IMR-90 (cell line): Measurements from ENCODE around the gene CIDEA. TPM values are rescaled to one million over a fixed set of nuclear protein-coding genes. Genes with fewer than 3 reads are reported as not detected.

Experiments
- ATAC-seq: fragments of 200-7000 bp; cut with Tn5 transposase; 2 replicates; pipeline ENCODE4 v1.9.1; 2020; ENCODE audit warnings: low read depth, mild to moderate bottlenecking, moderate library complexity
- BruUV-seq: library from RNA; stranded (reverse); fragments of 400-500 nt; replicated peaks from 2 replicates; lab custom pipeline; 2021; lab: Mats Ljungman, UMichigan
- CTCF ChIA-PET: fragments of 300-600 bp; formaldehyde crosslinking; extraction: SDS; loops from one replicate; lab custom pipeline; 2021; ENCODE audit warnings: antibody characterized with exemption; lab: Yijun Ruan, JAX
- POLR2A ChIA-PET: fragments of 300-600 bp; sonication (Branson Sonifier 250); formaldehyde crosslinking; loops from one replicate; lab custom pipeline; 2022; ENCODE audit warnings: antibody characterized with exemption; ENCODE audit not compliant: unreplicated experiment; lab: Charles Lee
- DNase-seq: peaks from one replicate; pipeline ENCODE4 v3.0.0; 2013
- H2AFZ ChIP-seq: replicated peaks from 2 replicates; pipeline ENCODE3; 2013; ENCODE audit warnings: low read length, mild to moderate bottlenecking; ENCODE audit not compliant: poor library complexity
- H2AK5ac ChIP-seq: 2 replicates; pipeline ENCODE4 v1.6.1; 2013; ENCODE audit warnings: low read depth, low read length, inconsistent platforms
- H2AK9ac ChIP-seq: replicated peaks from 2 replicates; pipeline ENCODE3; 2013; ENCODE audit warnings: mild to moderate bottlenecking, low read depth, low read length, moderate library complexity; ENCODE audit not compliant: poor library complexity
- H2BK120ac ChIP-seq: 2 replicates; pipeline ENCODE4 v1.6.1; 2013; ENCODE audit warnings: low read depth, low read length, inconsistent platforms
- H2BK15ac ChIP-seq: 3 replicates; pipeline ENCODE4 v1.6.1; 2013; ENCODE audit warnings: low read depth, low read length, inconsistent platforms
- H2BK20ac ChIP-seq: 2 replicates; pipeline ENCODE4 v1.6.1; 2013; ENCODE audit warnings: low read depth, mild to moderate bottlenecking, inconsistent platforms, low read length, moderate library complexity
- H2BK5ac ChIP-seq: 2 replicates; pipeline ENCODE4 v1.6.1; 2013; ENCODE audit warnings: mild to moderate bottlenecking, low read depth, low read length, inconsistent platforms; ENCODE audit not compliant: poor library complexity, severe bottlenecking
- H3K14ac ChIP-seq: replicated peaks from 2 replicates; pipeline ENCODE4 v1.6.1; 2013; ENCODE audit warnings: low read depth, low read length, inconsistent platforms
- H3K18ac ChIP-seq: 2 replicates; pipeline ENCODE4 v1.6.1; 2013; ENCODE audit warnings: low read depth, low read length, control low read depth
- H3K23ac ChIP-seq: 2 replicates; pipeline ENCODE4 v1.6.1; 2013; ENCODE audit warnings: low read depth, low read length, inconsistent platforms
- H3K27ac ChIP-seq: 2 replicates; pipeline ENCODE4 v1.5.1; 2013; ENCODE audit warnings: mild to moderate bottlenecking, control low read depth, low read length; ENCODE audit not compliant: insufficient read depth
- H3K27me3 ChIP-seq: 2 replicates; pipeline ENCODE4 v1.6.1; 2013; ENCODE audit warnings: low read length; ENCODE audit not compliant: control insufficient read depth, insufficient read depth
- H3K36me3 ChIP-seq: 2 replicates; pipeline ENCODE4 v1.6.1; 2013; ENCODE audit warnings: low read length, mixed read lengths; ENCODE audit not compliant: control insufficient read depth, insufficient read depth
- H3K4ac ChIP-seq: 2 replicates; pipeline ENCODE4 v1.6.1; 2013; ENCODE audit warnings: low read depth, low read length, inconsistent platforms
- H3K4me1 ChIP-seq: 2 replicates; pipeline ENCODE4 v1.6.1; 2013; ENCODE audit warnings: low read length, mixed read lengths; ENCODE audit not compliant: control insufficient read depth, insufficient read depth
- H3K4me2 ChIP-seq: 2 replicates; pipeline ENCODE4 v1.6.1; 2013; ENCODE audit warnings: low read depth, mild to moderate bottlenecking, control low read depth, low read length, moderate library complexity
- H3K4me3 ChIP-seq: 2 replicates; pipeline ENCODE4 v1.5.1; 2013; ENCODE audit warnings: low read depth, mild to moderate bottlenecking, control low read depth, low read length, moderate library complexity; ENCODE audit not compliant: insufficient read depth
- H3K56ac ChIP-seq: 2 replicates; pipeline ENCODE4 v1.6.1; 2013; ENCODE audit warnings: low read length, inconsistent platforms; ENCODE audit not compliant: insufficient read depth; ENCODE audit errors: extremely low read depth
- H3K79me1 ChIP-seq, 2 experiments: 2 replicates each; pipeline ENCODE4 v1.6.1; 2013; ENCODE audit warnings: low read length in 2 of 2, inconsistent platforms in 1 of 2, low read depth in 1 of 2
- H3K9ac ChIP-seq: 2 replicates; pipeline ENCODE4 v1.6.1; 2013; ENCODE audit warnings: low read depth, low read length, control low read depth
- H3K9me1 ChIP-seq: 2 replicates; pipeline ENCODE4 v1.6.1; 2013; ENCODE audit warnings: low read length, inconsistent platforms; ENCODE audit not compliant: insufficient read depth
- H3K9me3 ChIP-seq: 2 replicates; pipeline ENCODE4 v1.6.1; 2013; ENCODE audit warnings: low read length; ENCODE audit not compliant: control insufficient read depth, insufficient read depth
- H4K20me1 ChIP-seq: 2 replicates; pipeline ENCODE4 v1.6.1; 2013; ENCODE audit warnings: low read length, inconsistent platforms; ENCODE audit not compliant: insufficient read depth
- H4K5ac ChIP-seq: 2 replicates; pipeline ENCODE4 v1.6.1; 2013; ENCODE audit warnings: mild to moderate bottlenecking, low read depth, low read length, control low read depth
- H4K8ac ChIP-seq, 2 experiments: 2 replicates each; pipeline ENCODE4 v1.6.1; 2013; ENCODE audit warnings: low read depth in 2 of 2, low read length in 2 of 2, control low read depth in 1 of 2, inconsistent platforms in 1 of 2
- H4K91ac ChIP-seq: 2 replicates; pipeline ENCODE4 v1.6.1; 2013; ENCODE audit warnings: low read depth, low read length, inconsistent platforms; ENCODE audit not compliant: insufficient read depth
- POLR2A ChIP-seq: IDR thresholded peaks from 2 replicates; pipeline ENCODE4 v1.6.1; 2012; ENCODE audit warnings: mild to moderate bottlenecking, low read depth, low read length
- WGBS, 2 experiments: methylation state at CpG; one replicate each; pipeline versions ENCODE4 v1.1.5 to v1.1.7; 2013; ENCODE audit warnings: missing lambda C conversion rate in 2 of 2; ENCODE audit not compliant: insufficient read length in 1 of 2; ENCODE audit errors: extremely low coverage in 2 of 2; 5-methylcytosine and 5-hydroxymethylcytosine counted together
- dilution Hi-C: fragments of 300-500 bp; cut with HindIII; formaldehyde crosslinking; loops from one replicate; pipeline ENCODE4 v1.14.3; 2018; ENCODE audit warnings: low sequenced_read_pairs; ENCODE audit not compliant: unreplicated experiment
- in situ Hi-C: fragments of 300-500 bp; cut with MboI; formaldehyde crosslinking; loops from 3 replicates; pipeline ENCODE4 v1.14.3; 2019; ENCODE audit warnings: low sequenced_read_pairs, inconsistent platforms, mixed read lengths
- intact Hi-C: fragments of 100-400 bp; cut with micrococcal nuclease; formaldehyde crosslinking; loops from 2 replicates; pipeline ENCODE4 v1.10.0; 2022
- polyA plus RNA-seq, 3 experiments: library from polyadenylated mRNA; depleted of rRNA; stranded (reverse); fragments of >200 nt; gene quantifications; 2 replicates each; pipeline ENCODE4 v1.2.3, GENCODE V29; 2012; ENCODE audit warnings: low replicate concordance in 1 of 3
- total RNA-seq: library from RNA; depleted of rRNA; stranded (reverse); fragments of >200 nt; gene quantifications from 2 replicates; pipeline ENCODE4 v1.2.3, GENCODE V29; 2012
- TF ChIP-seq, protein P1 (sequence below): fragments of 150-350 bp; IDR thresholded peaks from 2 replicates; pipeline ENCODE4 v1.6.1; 2016; ENCODE audit warnings: low read depth, mild to moderate bottlenecking, low read length, moderate library complexity, borderline replicate concordance

The CIDEA gene
- total and polyA plus RNA-seq, 2 of the 4 experiments (the other 2 are of a cell fraction) = not detected

DNA sequence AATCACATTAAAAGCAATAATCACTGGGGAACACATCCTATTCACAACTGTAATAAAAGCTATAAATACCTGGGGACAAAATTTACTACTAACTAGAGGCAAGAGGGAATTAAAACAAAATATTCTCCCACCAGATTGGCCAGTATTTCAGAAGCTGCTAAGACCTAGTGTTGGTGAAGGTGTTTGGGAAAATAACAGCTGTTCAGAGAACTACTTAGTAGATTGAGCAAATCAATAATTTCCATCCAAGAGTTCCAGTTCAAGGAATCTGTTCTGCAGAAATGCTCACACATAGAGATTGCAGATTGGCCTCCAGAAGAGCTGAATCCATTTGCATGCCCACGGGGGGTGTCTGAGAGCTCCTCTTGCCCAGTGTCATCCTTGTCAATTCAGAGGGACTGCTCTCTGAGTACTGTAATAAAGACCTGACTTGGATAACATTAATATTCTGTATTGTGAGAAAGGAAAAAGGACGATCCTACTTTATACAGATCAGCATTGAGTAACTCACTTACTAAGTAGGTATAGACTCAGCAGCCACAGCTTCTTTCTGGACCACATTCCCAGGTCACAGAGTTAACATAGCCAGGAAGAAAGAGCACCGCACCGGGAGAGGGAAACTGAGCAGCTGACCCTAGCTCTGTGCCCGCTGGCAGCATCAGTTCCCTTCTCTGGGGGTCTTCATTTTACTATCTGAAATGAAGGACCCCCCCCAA lies 59.5 kb downstream of the CIDEA start:
- H3K9me3 ChIP-seq = peaks cover 2% of the 10 kb centered on the region
- intact Hi-C loops = no loop called here
- H3K23ac ChIP-seq = 0 out of 2 replicates have a peak overlapping the region, but pooled peaks have one; percentile 31
- no peak overlapping the region for H3K4me3 ChIP-seq
- peaks cover 24% of the 10 kb centered on the region for H3K4me1 ChIP-seq
- H3K4ac ChIP-seq = no peak overlapping the region
- no peak overlapping the region for H3K27ac ChIP-seq
- no peak overlapping the region for H4K5ac ChIP-seq
- DNase-seq (no peak), ATAC-seq (no peak)
- peaks cover 86% of the 10 kb centered on the region for H4K20me1 ChIP-seq
- H3K27me3 ChIP-seq = no peaks in the 10 kb centered on the region
- peak; percentile 34; the same call in 1 of the 2 replicates for TF ChIP-seq POLR2A
- TF ChIP-seq, protein P1, sequence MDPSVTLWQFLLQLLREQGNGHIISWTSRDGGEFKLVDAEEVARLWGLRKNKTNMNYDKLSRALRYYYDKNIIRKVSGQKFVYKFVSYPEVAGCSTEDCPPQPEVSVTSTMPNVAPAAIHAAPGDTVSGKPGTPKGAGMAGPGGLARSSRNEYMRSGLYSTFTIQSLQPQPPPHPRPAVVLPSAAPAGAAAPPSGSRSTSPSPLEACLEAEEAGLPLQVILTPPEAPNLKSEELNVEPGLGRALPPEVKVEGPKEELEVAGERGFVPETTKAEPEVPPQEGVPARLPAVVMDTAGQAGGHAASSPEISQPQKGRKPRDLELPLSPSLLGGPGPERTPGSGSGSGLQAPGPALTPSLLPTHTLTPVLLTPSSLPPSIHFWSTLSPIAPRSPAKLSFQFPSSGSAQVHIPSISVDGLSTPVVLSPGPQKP = no peak
- no peak overlapping the region for H3K56ac ChIP-seq
- dilution Hi-C loops = no loop called here
- in situ Hi-C loops = no loop called here
- peaks cover 8% of the 10 kb centered on the region; the same call in 1 of the 2 replicates for H3K9me1 ChIP-seq
- peaks cover 62% of the 10 kb centered on the region for H3K36me3 ChIP-seq
- ChIA-PET CTCF (interaction anchor here (1.0 to 2.0 kb wide), 2 partner anchors 15 to 42 kb away, joined by 3 to 7 read pairs; no protein-coding TSS in a partner anchor), POLR2A (interaction anchor here (0.6 to 2.7 kb wide), 3 partner anchors 35 to 377 kb away, joined by 3 to 9 read pairs (median 8); no protein-coding TSS in a partner anchor)
- no peak overlapping the region for H2AK9ac ChIP-seq
- H4K8ac ChIP-seq = no peak overlapping the region
- no peak overlapping the region; the same call in 1 of the 2 replicates for H3K4me2 ChIP-seq
- no peak overlapping the region for H4K91ac ChIP-seq
- no peak overlapping the region for H3K9ac ChIP-seq
- no peak overlapping the region for H2BK15ac ChIP-seq
- BruUV-seq = no TSS peak
- H3K18ac ChIP-seq = no peak overlapping the region
- 0 out of 2 replicates have a peak overlapping the region, but pooled peaks have one; percentile 18 for H3K14ac ChIP-seq
- no peak overlapping the region for H2BK5ac ChIP-seq
- H3K79me1 ChIP-seq = peaks cover 30 to 57% of the 10 kb centered on the region in 2 experiments
- H2BK20ac ChIP-seq = no peak overlapping the region
- no CpG with 5 or more reads among the region's 5 CpGs for WGBS, 2 experiments
- no peak overlapping the region for H2AK5ac ChIP-seq
- no peak overlapping the region for H2BK120ac ChIP-seq
- no peak overlapping the region for H2AFZ ChIP-seq
